ENCODE results near the gene CYLD. TPM values are rescaled to one million over a fixed set of nuclear protein-coding genes. Genes with fewer than 3 reads are reported as not detected.

The CYLD gene
- total and polyA plus RNA-seq, 3 donors from 2014 or later, result 37.4 to 89.3 (median 48.4) TPM

DNA sequence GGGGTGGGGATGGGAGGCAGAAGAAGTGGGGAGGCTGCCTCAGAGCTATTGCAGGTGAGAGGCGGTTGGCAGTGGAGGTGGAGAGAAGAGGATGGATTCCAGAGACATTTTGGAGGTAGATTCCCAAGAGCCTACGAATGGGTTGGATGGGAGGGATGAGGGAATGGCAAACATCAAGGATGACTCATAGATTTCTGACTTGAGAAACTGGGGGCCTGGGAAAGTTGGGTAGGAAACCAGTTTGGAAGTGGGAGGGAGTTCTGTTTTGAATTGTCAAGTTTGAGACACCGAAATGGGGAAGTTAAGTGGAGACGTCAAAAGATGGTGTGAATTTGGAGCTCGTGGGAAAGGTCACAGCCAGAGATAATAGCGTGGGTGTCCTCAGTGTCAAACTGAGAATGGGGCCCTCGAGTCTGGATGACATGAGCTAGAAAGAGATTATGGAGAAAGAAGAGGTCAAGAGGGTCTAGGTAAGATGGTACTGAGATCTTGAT, 6.2 kb upstream of the CYLD start:
- H3K4me3 ChIP-seq, result no peak overlapping the region
- TF ChIP-seq, protein P1, sequence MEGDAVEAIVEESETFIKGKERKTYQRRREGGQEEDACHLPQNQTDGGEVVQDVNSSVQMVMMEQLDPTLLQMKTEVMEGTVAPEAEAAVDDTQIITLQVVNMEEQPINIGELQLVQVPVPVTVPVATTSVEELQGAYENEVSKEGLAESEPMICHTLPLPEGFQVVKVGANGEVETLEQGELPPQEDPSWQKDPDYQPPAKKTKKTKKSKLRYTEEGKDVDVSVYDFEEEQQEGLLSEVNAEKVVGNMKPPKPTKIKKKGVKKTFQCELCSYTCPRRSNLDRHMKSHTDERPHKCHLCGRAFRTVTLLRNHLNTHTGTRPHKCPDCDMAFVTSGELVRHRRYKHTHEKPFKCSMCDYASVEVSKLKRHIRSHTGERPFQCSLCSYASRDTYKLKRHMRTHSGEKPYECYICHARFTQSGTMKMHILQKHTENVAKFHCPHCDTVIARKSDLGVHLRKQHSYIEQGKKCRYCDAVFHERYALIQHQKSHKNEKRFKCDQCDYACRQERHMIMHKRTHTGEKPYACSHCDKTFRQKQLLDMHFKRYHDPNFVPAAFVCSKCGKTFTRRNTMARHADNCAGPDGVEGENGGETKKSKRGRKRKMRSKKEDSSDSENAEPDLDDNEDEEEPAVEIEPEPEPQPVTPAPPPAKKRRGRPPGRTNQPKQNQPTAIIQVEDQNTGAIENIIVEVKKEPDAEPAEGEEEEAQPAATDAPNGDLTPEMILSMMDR (IDR thresholded peaks at IDR 0.05), result no peak
- TF ChIP-seq POLR2A (IDR thresholded peaks at IDR 0.05), result no peak
- H3K27me3 ChIP-seq, result no peaks in the 10 kb centered on the region
- intact Hi-C loops (cut with DNase I; ENCODE audit: low total_unique reads), result no loop called here
- no peaks in the 10 kb centered on the region for H3K9me3 ChIP-seq
- H3K36me3 ChIP-seq (ENCODE audit: low read depth, missing control alignments), result no peaks in the 10 kb centered on the region
- WGBS, 2 donors, result 73 to 83% methylated on average over 7 of the region's 7 CpGs
- no peak overlapping the region for H3K27ac ChIP-seq
- DNase-seq, result no peak
- H3K4me1 ChIP-seq, result no peaks in the 10 kb centered on the region

DNA sequence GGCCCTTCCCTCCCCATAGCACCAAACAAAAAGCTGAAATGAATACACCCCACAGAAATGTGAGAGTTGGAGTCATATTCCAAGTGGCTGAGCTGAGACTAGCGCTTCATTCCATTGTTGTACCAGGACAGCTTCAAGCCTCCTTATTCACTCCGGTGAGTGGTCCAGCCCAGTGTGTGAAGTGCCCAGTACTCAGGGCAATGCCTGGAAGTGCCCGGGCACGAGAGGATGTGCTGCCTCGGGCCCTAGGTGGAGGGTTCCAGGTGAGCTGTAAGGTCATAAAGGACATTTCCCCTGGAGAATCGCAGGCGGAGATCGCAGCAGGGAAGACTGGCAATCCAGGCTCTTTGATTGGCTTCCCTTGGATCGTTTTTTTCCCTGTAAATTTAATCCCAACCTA, 5.4 kb upstream of the CYLD start:
- H3K27ac ChIP-seq, result no peak overlapping the region
- DNase-seq, result no peak
- no peaks in the 10 kb centered on the region for H3K27me3 ChIP-seq
- WGBS, 2 donors, result 84 to 85% methylated on average over 9 of the region's 9 CpGs
- H3K9me3 ChIP-seq, result no peaks in the 10 kb centered on the region
- intact Hi-C loops (cut with DNase I; ENCODE audit: low total_unique reads), result no loop called here
- no peaks in the 10 kb centered on the region for H3K36me3 ChIP-seq (ENCODE audit: low read depth, missing control alignments)
- TF ChIP-seq, protein P1 (IDR thresholded peaks at IDR 0.05), result no peak
- TF ChIP-seq POLR2A (IDR thresholded peaks at IDR 0.05), result no peak
- no peaks in the 10 kb centered on the region for H3K4me1 ChIP-seq
- H3K4me3 ChIP-seq, result no peak overlapping the region

DNA sequence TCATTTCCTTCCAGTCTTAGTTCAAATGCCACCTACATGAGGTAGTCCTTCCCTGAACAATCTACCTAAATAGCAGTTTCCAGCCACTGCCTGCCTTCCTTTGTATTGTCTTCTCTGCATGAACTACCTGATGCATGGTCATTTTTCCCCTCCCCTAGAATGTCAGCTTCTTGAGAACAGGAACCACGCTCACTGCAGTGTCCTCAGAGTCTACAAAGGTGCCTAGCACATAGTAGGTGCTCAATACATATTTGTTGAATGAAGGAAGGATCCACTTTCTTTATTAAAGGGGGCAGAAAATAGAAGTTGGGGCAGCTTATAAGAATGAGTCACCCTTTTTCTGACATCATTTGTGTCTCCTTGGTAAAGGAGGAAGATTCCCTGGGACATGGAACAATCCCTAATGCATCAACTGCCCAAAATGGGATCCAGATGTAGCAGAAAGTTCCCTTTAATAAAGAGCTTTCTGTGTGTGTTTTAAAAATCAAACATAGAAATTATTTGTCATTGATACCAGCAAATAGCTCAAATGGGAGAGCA, 4.4 kb upstream of the CYLD start:
- no peaks in the 10 kb centered on the region for H3K4me1 ChIP-seq
- H3K4me3 ChIP-seq, result no peak overlapping the region
- no peaks in the 10 kb centered on the region for H3K27me3 ChIP-seq
- no peak for DNase-seq
- intact Hi-C loops (cut with DNase I; ENCODE audit: low total_unique reads), result no loop called here
- WGBS, 2 donors, result 88 to 93% methylated on average over 1 of the region's 1 CpG
- no peak overlapping the region for H3K27ac ChIP-seq
- no peaks in the 10 kb centered on the region for H3K9me3 ChIP-seq
- H3K36me3 ChIP-seq (ENCODE audit: low read depth, missing control alignments), result no peaks in the 10 kb centered on the region
- TF ChIP-seq, protein P1 (IDR thresholded peaks at IDR 0.05), result no peak
- no peak for TF ChIP-seq POLR2A (IDR thresholded peaks at IDR 0.05)

DNA sequence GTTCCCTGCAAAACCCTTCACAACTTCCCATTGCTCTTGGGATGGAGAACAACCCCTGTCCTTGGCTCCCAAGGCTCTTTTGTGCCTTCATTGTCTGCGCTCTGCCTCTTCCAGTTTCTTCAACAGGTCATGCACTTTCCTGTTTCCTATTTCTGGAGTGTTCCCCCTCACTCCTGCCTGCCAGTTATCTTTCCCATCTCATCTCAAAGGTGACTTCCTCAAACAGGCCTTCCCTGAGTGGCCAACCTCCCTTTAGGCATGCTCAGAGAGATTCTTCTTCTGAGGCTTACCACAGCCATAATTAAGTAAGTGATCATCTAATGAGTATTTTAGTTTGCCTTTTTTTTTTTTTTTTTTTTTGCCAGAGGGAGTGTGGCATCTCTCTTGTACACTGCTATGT, 2.9 kb upstream of the CYLD start:
- Histone ChIP-seq H3K4me1 (no peaks in the 10 kb centered on the region), H3K27ac (no peak overlapping the region), H3K36me3 (ENCODE audit: low read depth, missing control alignments) (no peaks in the 10 kb centered on the region), H3K27me3 (no peaks in the 10 kb centered on the region), H3K9me3 (no peaks in the 10 kb centered on the region), H3K4me3 (no peak overlapping the region)
- WGBS, 2 donors, result 82 to 100% methylated on average over 1 of the region's 1 CpG
- intact Hi-C loops (cut with DNase I; ENCODE audit: low total_unique reads), result no loop called here
- no peak for TF ChIP-seq POLR2A (IDR thresholded peaks at IDR 0.05)
- TF ChIP-seq, protein P1 (IDR thresholded peaks at IDR 0.05), result no peak
- no peak for DNase-seq

DNA sequence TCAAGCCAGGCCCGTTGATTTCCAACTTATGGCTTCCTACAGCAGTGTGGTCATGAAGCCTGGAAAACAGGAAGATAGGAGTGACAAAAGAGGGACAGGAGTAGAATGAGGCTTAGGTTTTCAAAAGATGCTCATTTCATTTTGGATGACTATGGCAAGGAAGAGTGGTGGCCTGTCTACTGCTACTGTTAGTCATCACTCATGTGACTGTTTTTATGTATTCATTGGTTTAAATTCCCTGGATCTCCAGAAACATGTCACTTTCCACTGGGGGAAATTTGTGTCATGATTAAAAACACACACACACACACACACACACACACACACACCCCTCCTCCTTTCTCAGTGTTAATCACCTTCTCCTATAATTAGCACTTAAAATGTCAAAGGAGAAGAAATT, 1.1 kb upstream of the CYLD start:
- 61 to 75% methylated on average over 1 of the region's 1 CpG for WGBS, 2 donors
- H3K9me3 ChIP-seq, result no peaks in the 10 kb centered on the region
- intact Hi-C loops (cut with DNase I; ENCODE audit: low total_unique reads), result no loop called here
- no peaks in the 10 kb centered on the region for H3K36me3 ChIP-seq (ENCODE audit: low read depth, missing control alignments)
- H3K4me3 ChIP-seq, result no peak overlapping the region
- H3K27me3 ChIP-seq, result no peaks in the 10 kb centered on the region
- no peak overlapping the region for H3K27ac ChIP-seq
- TF ChIP-seq, protein P1 (IDR thresholded peaks at IDR 0.05), result no peak
- no peak for TF ChIP-seq POLR2A (IDR thresholded peaks at IDR 0.05)
- no peaks in the 10 kb centered on the region for H3K4me1 ChIP-seq
- DNase-seq, result no peak
